ENCODE results near the gene CPT1A. TPM values are rescaled to one million over a fixed set of nuclear protein-coding genes. Genes with fewer than 3 reads are reported as not detected.

CPT1A gene
- total and polyA plus RNA-seq, 3 donors from 2014 or later, result 39.2 to 58.5 (median 49.1) TPM

DNA sequence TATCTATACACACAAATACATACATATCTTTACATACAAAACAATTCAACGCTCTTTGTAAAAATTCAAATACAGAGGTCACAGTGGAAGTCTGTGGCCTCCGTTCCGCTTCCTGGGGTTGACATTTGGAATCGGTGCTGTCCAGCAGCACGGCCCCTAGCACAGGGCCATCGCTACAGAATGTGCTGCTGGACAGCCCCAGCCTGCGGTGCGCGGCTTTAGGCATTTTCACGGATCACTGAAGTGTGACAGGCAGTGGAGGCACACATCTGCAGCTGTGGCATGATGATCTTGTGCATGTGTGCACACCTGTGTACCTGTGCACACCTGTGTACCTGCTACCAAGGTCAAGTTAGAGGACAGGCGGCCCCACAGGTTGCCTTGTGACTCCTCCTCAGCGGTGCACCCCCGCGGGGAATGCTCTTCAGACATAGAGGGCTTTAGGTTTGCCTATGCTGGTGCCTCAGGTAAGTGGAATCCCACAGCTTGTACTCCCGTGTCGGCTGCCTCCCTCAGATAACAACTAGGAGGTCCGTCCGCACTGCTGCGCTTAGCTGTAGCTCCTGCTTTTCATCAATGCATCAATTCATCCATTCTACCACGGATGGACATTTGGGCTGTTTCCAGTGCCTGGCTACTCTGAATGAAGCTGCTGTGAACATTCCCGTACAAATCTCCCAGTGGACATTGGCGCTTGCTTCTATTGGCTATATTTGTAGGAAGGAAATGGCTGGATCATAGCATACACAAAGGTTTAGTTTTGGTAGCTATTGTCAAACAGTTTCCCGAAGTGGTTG, 127.5 kb downstream of the CPT1A start:
- no peak for DNase-seq
- WGBS, 2 donors, result 76 to 79% methylated on average over 23 of the region's 23 CpGs
- no peaks in the 10 kb centered on the region for H3K36me3 ChIP-seq (ENCODE audit: low read depth, missing control alignments)
- H3K4me1 ChIP-seq, result no peaks in the 10 kb centered on the region
- no peak overlapping the region for H3K27ac ChIP-seq
- H3K4me3 ChIP-seq, result no peak overlapping the region
- intact Hi-C loops (cut with DNase I; ENCODE audit: low total_unique reads), result no loop called here
- TF ChIP-seq POLR2A (IDR thresholded peaks at IDR 0.05), result no peak
- TF ChIP-seq, protein P1, sequence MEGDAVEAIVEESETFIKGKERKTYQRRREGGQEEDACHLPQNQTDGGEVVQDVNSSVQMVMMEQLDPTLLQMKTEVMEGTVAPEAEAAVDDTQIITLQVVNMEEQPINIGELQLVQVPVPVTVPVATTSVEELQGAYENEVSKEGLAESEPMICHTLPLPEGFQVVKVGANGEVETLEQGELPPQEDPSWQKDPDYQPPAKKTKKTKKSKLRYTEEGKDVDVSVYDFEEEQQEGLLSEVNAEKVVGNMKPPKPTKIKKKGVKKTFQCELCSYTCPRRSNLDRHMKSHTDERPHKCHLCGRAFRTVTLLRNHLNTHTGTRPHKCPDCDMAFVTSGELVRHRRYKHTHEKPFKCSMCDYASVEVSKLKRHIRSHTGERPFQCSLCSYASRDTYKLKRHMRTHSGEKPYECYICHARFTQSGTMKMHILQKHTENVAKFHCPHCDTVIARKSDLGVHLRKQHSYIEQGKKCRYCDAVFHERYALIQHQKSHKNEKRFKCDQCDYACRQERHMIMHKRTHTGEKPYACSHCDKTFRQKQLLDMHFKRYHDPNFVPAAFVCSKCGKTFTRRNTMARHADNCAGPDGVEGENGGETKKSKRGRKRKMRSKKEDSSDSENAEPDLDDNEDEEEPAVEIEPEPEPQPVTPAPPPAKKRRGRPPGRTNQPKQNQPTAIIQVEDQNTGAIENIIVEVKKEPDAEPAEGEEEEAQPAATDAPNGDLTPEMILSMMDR (IDR thresholded peaks at IDR 0.05), result no peak
- no peaks in the 10 kb centered on the region for H3K9me3 ChIP-seq
- no peaks in the 10 kb centered on the region for H3K27me3 ChIP-seq

DNA sequence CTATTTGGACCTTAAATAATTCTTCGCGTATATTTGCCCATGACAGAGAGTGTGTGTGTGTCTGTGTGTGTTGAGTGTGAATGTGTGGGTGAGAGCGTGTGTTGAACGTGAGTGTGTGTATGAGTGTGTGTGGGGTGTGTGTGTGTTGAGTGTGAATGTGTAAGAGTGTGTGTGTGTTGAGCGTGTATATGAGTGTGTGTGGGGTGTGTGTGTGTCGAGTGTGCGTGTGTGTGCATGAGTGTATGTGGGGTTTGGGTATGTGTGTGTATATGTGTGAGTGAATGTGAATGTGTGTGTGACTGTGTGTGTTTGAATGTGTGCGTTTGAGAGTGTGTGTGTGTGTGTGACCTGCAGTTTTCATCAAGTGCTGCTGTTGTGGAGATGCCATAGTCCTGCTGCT, 130.6 kb downstream of the CPT1A start:
- intact Hi-C loops (cut with DNase I; ENCODE audit: low total_unique reads), result no loop called here
- Histone ChIP-seq H3K36me3 (ENCODE audit: low read depth, missing control alignments) (no peaks in the 10 kb centered on the region), H3K27me3 (no peaks in the 10 kb centered on the region), H3K9me3 (no peaks in the 10 kb centered on the region), H3K27ac (no peak overlapping the region), H3K4me1 (no peaks in the 10 kb centered on the region), H3K4me3 (no peak overlapping the region)
- no peak for TF ChIP-seq POLR2A (IDR thresholded peaks at IDR 0.05)
- TF ChIP-seq, protein P1 (IDR thresholded peaks at IDR 0.05), result no peak
- 91 to 93% methylated on average over 8 of the region's 8 CpGs for WGBS, 2 donors
- DNase-seq, result no peak

DNA sequence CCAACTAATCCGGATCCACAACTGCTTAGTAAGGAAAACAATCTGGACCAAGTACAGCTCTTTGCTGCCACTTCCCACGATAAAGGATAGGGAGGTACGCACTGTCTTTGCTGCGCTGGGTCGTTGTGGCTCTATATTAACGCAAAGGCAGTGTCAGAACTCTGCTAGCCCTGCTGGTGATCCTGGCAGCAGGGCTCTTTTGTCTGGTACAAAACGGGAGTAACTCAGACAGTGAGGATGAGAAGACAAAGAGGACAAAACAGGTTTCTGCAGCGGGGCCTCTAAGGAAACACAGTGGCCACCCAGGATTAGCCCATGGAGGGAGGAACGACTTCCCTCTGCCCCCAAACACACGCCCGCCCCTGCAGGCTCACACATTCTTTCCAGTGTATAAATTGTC, 131.3 kb downstream of the CPT1A start:
- H3K27me3 ChIP-seq, result no peaks in the 10 kb centered on the region
- no peak for TF ChIP-seq POLR2A (IDR thresholded peaks at IDR 0.05)
- TF ChIP-seq, protein P1 (IDR thresholded peaks at IDR 0.05), result no peak
- no peaks in the 10 kb centered on the region for H3K9me3 ChIP-seq
- no peaks in the 10 kb centered on the region for H3K4me1 ChIP-seq
- H3K4me3 ChIP-seq, result no peak overlapping the region
- DNase-seq, result no peak
- H3K27ac ChIP-seq, result no peak overlapping the region
- intact Hi-C loops (cut with DNase I; ENCODE audit: low total_unique reads), result no loop called here
- H3K36me3 ChIP-seq (ENCODE audit: low read depth, missing control alignments), result no peaks in the 10 kb centered on the region
- WGBS, 2 donors, result 70 to 74% methylated on average over 10 to 11 of the region's 11 CpGs

DNA sequence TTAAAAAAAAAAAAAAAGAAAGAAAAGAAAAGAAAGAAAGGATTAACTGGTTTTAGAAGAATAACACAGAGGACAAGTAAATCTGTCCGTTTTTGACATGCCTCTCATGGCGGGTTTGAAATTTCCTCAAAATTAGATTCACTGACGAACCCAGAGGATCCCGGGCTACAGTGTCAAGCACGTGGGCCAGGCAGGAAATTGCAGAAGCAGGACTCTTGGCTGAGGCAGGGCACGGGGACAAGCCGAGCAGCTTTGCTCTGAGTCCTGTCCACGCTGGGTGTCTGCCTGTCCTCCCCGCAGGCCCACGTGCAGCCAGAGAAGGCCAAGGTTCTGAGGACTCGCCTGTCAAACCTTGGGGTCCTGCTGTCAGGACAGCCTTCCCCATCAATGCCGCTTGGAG, 132.7 kb downstream of the CPT1A start:
- no peak for TF ChIP-seq POLR2A (IDR thresholded peaks at IDR 0.05)
- TF ChIP-seq, protein P1 (IDR thresholded peaks at IDR 0.05), result no peak
- H3K27ac ChIP-seq, result no peak overlapping the region
- 88 to 93% methylated on average over 7 to 12 of the region's 12 CpGs for WGBS, 2 donors
- intact Hi-C loops (cut with DNase I; ENCODE audit: low total_unique reads), result no loop called here
- no peak for DNase-seq
- no peaks in the 10 kb centered on the region for H3K27me3 ChIP-seq
- H3K4me3 ChIP-seq, result no peak overlapping the region
- H3K9me3 ChIP-seq, result no peaks in the 10 kb centered on the region
- no peaks in the 10 kb centered on the region for H3K36me3 ChIP-seq (ENCODE audit: low read depth, missing control alignments)
- H3K4me1 ChIP-seq, result no peaks in the 10 kb centered on the region

DNA sequence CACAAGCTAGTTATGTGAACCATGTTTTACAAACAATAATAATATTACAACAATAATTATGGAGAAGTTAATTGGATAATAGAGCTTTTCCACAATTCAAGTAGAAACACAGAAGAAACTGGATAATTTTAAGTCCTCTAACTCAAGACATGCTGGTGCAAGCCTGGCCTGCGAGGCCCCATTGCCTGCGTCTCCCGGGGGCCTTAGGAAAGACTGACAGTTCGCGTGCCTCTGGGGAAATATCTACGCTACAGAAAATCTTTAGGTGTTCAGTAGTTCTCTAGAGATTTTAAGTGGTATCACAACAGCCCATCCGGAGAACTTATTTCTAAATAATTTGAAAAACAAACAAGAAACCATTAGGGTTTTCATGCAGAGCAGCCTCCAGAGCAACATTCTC, 134.2 kb downstream of the CPT1A start:
- H3K36me3 ChIP-seq (ENCODE audit: low read depth, missing control alignments), result no peaks in the 10 kb centered on the region
- TF ChIP-seq, protein P1 (IDR thresholded peaks at IDR 0.05), result no peak
- TF ChIP-seq POLR2A (IDR thresholded peaks at IDR 0.05), result no peak
- H3K27me3 ChIP-seq, result no peaks in the 10 kb centered on the region
- no peak for DNase-seq
- 94 to 95% methylated on average over 7 of the region's 7 CpGs for WGBS, 2 donors
- no peaks in the 10 kb centered on the region for H3K4me1 ChIP-seq
- no peaks in the 10 kb centered on the region for H3K9me3 ChIP-seq
- H3K4me3 ChIP-seq, result no peak overlapping the region
- intact Hi-C loops (cut with DNase I; ENCODE audit: low total_unique reads), result no loop called here
- H3K27ac ChIP-seq, result no peak overlapping the region

Data from testis (tissue), 3 donors.